Right lobe of liver (tissue), 4 donors: ENCODE data around the gene OR11G2.
"Not testable (repeated sequence)": the region's sequence is repeated elsewhere in the genome, so short reads cannot be mapped to it uniquely, and the experiment has no call there.

Experiments used
- CTCF ChIP-seq, 4 donors: fragments of 200-600 bp in 3 of 4; fragments of 450-650 bp in 1 of 4; IDR thresholded peaks; one replicate each; pipeline versions ENCODE4 v1.5.1 to v1.8.0; 2016 to 2022; ENCODE audit warnings: antibody characterized with exemption in 4 of 4, mild to moderate bottlenecking in 2 of 4
- POLR2A ChIP-seq: fragments of 450-650 bp; IDR thresholded peaks from one replicate; pipeline ENCODE4 v1.6.1; 2017; ENCODE audit warnings: antibody characterized with exemption, mild to moderate bottlenecking
- donor health status: DM: no; HTN: no; CAD: no.
- donor health status: DM: no; HTN: no; CAD: no.
- donor health status: DM: no; HTN: yes; CAD: no.

- TF ChIP-seq CTCF (IDR thresholded peaks at IDR 0.05); POLR2A: not testable (repeated sequence)
Measured at GRCh38 chr14:20169852-20170251, 20.8 kb upstream of the OR11G2 start.
